Activated CD4-positive, CD25-positive, alpha-beta regulatory T cell treated with anti-CD3 and anti-CD28 coated beads, Interleukin-2, amount 50 U/mL, for 72 hours (primary cell): ENCODE data around the gene HS3ST1.
"Not testable (repeated sequence)": the region's sequence is repeated elsewhere in the genome, so short reads cannot be mapped to it uniquely, and the experiment has no call there.

Experiments
- DNase-seq: peaks from one replicate; pipeline ENCODE4 v3.0.0; 2021

HS3ST1 gene

DNA sequence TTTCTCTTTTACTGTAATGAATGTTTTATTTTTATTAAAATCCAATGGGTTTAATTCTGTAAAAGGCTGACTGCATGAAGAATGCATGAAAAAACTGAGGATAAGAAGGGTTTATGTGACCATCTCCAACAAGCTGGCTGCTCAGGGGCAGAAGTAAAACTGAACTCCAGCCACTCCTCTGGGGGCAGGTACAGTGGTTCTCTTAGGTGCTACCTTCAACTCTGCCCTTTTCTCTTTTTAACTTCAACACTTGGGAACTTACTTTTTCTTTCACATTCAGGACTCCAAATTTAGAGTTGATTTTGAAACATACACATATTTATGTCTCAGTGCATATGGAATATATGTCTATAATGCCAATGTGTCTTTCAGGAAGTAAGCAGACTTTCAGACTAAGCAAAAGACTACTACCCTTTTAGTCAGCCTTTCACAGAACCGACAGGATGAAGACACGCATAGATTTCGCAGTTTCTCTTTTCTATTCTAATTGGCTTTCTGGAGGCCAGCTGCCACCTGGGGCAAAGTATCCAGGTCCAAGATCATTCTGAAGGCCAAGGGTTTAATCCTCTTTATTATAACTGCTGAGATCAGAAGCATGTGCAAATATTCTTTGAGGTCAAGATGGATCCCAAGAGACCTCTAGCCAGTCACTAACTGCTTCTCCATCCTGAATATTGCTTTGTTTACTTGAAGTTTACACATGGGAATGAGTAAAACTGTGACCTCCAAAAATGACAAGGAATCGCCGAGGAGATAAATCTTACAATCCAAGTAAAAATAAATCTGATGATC lies 30.7 kb downstream of the HS3ST1 start:
- no peak for DNase-seq

DNA sequence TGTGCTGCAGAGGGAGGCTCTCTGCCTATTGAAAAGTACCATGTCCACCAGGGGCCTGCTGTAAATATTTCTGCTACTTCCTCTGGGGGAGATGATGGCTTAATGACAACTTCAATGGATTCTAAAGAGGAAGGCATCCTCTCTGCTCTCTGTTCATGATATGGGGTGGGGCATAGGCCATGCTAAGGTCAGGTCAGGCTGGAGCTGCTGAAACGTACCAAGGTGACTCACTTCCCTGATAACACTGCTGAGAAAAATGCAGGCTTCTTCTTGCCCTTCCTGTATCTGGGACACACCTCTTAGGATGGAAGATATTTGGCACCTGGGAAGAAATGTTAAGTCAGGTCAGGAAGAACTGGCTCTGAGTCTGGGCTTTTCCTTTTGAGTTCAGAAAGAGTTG lies 31.5 kb downstream of the HS3ST1 start:
- no peak for DNase-seq

DNA sequence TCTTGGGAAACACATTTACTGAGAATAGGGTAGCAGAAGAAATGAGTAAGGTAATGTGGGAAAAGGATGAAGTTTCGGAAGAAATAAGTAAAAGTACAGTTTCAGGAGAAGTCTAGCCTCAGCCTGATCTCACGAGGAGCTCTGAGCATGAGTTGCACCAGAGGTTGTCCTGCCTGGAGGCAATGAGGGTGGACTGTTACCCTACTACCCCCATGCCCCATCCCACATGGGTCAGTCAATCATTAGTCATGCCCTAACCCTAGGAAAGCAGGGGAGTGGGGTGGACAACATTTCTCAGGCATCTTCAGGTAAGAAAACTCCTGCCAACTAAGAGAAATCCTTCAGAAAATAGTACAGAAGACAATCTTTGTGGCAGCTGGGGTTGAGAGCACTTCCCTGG lies 35.1 kb downstream of the HS3ST1 start:
- DNase-seq, result no peak

DNA sequence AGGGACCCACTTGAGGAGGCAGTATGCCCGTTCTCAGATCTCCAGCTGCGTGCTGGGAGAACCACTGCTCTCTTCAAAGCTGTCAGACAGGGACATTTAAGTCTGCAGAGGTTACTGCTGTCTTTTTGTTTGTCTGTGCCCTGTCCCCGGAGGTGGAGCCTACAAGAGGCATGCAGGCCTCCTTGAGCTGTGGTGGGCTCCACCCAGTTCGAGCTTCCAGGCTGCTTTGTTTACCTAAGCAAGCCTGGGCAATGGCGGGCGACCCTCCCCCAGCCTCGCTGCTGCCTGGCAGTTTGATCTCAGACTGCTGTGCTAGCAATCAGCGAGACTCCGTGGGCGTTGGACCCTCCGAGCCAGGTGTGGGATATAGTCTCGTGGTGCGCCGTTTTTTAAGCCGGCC lies 44.6 kb downstream of the HS3ST1 start:
- DNase-seq, result not testable (repeated sequence)

DNA sequence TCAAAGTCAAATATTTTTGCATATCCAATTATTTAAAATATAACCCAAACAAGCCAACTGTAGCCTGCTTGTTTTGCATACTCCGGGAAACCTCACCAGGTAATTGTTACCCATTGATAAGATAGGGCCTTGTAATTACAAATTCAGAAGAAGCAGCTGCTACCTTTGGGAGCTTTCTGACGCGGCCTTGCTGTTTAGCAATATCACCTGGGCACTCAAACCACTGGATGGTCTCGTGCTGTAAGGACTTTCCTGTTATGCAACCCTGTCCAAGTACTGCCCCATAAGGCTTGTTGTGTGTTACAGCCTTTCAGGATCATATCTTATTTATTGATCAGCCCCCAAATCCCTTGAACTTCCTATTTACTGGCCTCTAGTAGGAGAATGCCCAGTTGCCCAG lies 52.1 kb downstream of the HS3ST1 start:
- no peak for DNase-seq

DNA sequence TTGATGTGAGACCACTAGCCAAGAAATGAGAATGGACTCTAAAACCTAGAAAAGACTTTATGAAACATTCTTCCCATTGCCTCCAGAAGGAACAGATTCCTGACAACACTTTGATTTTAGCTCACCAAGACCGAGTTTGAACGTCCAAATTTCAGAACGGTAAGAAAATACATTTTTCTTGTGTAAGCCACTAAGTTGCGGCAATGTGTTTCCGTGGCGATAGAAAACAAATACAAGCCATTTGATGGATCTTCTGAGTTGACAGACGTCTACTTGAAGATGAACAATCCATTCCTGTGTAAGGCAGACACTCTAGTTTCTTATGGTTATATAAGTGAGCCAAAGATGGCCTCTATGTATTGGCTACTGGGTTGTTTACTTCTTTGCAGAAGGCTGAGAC lies 52.5 kb downstream of the HS3ST1 start:
- no peak for DNase-seq

DNA sequence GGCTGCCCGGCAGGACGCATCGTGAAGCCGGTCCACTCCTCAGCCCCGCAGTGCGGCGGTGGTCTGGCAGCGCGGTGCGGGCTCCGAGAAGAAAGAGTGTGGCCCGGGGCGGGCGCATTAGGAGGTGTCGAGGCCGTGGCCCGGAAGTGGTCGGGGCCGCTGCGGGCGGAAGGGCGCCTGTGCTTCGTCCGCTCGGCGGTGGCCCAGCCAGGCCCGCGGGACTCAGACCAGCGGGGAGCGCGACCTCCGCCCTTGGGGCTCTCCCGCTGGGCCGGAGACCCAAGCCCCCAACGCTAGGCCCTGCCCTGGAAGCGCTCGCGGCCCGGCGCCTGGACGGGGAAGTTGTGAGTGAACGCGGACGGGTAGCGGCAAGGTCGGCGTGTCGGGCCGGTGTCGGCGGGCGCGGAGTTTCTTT lies 60.0 kb downstream of the HS3ST1 start:
- no peak for DNase-seq

DNA sequence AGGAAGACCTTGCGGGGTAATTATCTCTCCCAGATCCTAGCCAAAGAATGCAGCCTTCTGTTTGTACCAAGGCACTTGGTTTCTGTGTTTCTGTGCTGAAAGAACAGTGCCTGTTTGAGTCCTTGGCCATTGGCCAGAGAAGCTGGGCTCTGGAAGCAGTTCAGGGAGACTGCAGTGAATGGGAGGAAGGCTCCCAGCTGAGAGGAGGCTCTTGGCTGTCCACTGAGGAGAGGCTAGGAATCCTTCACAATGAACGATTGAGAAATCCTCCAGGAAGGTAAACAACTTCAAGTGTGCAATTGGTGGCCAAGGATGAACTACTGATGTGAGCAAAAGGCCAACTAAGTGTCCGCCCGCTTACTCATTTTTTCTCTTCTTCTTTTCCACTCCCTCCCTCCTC lies 61.3 kb downstream of the HS3ST1 start:
- no peak for DNase-seq

DNA sequence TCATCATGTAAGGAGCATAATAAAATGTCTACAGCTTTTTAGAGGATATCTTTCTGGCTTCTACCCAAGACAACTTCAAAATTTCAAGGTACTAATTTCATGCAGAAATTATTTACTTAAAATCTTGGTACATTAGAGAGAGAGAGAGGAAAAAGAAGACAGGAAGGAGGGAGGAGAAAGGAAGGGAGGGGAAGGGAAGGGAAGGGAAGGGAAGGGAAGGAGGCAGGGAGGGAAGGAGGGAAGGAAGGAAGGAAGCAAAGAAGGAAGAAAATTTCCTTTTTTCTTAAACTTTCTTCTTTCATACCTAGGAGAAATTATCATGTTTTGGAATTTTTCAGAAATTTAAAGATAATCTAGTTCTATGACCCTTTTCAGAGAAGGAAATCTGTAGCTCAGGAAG lies 61.8 kb downstream of the HS3ST1 start:
- DNase-seq, result no peak

DNA sequence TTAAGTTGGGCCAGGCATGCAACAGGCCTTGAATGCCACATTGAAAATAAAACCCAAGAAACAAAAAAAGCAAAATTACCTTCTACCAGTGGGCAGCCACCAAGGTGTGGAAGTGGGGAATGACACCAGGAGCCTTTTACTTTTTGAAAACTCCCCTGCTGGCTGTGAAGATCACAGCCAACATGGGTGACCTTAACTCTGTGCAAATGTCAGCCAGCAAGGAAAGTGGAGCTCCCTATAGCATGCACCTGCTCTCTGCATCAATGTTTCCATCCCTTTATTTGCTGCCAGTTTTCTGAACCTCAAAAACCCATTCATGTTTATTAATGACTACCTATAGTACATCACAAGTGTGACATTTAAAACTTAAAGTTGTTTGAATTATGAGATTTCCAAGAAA lies 63.7 kb downstream of the HS3ST1 start:
- no peak for DNase-seq

DNA sequence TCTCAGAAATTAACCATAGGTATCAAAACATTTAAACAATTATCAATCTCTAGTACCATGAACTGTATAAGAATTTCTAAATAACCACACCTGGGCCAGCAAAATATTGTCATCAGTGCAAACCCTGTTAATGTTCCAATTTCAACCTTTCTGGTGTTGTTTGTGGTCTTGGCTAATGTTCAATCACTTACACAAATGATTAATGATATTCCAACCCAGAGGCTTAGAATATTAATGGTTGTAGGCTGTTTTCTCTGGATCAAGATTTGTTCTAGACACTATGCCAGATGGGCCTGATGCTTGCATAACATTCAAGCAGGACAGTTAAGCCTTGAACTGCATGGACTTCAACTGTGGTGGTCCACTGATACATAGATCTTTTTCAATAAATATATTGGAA lies 69.1 kb downstream of the HS3ST1 start:
- DNase-seq, result no peak

DNA sequence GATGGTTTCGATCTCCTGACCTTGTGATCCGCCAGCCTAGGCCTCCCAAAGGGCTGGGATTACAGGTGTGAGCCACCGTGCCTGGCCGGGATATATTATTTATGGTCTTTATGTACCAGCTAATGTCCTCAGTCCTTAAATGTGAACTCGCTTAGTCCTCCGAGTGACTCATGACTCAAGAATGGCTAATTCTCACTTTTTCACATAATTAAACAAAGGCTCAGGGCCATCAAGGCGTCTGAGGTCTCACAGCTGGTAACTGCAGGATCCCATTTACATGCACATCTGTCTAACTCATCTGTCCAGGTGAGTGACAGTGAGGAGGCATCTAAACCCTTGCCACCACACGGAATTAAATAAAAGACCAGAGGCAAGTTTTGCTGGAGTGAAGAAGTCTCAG lies 73.5 kb downstream of the HS3ST1 start:
- no peak for DNase-seq

DNA sequence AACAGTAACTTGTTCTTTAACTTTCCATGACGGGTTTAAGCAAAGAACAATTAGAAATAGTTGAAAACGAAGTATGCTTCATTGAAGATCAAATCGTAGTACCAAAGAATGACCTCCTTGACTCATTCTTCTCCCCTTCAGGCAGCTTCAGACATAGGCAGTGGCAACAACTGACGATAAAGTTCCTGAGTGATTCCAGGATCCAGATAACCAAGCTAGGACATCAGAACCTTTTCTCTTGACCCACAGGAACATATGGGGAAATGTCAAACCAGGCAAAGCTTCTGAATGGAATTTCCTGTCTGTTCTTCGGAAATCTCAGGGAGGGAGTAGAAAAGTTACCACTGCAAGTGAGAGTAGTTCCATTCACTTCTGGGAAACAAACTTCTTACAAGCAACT lies 74.2 kb downstream of the HS3ST1 start:
- DNase-seq, result no peak

DNA sequence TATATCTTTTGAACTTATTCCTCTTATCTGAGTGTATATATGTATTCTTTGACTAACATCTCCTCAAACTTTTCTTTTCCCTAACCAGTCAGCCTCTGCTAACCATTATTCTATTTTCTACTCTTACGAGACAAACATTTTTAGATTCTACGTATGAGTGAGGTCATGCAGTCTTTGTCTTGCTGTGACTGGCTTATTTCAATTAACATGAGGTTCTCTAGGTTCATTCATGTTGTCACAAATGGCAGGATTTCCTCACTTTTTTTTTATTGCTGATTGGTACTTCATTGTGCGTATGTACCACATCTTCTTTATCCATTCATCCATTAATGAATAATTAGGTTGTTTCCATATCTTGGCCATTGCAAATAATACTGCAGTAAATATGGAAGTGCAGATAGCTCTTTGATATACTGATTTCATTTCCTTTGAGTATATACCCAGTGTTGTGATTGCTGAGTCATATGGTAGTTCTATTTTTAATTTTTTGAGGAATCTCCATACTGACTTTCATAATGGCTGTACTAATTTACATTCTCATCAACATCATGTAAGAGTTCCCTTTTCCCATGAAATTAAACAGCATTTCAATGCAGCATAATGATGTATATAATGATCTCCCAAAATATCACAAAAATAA lies 80.1 kb downstream of the HS3ST1 start:
- DNase-seq, result no peak

DNA sequence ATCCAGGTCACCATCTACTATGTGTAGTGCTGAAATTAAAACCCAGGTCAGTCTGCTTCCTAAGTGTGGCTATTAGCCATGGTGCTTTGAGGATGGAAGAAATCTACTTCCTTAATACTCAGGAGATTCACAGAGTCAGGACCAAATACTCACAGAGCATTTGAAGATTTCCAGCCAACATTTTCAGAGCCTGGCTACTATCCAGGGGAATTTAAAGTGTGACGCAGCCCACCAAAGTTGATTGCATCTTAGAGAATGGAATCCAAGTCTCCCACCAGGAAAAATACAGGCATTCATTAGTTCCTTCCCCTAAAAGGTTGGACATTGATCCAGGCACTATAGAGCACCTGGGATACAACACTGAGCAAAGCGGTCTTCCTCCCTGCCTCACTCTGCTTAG lies 83.8 kb downstream of the HS3ST1 start:
- DNase-seq, result no peak

DNA sequence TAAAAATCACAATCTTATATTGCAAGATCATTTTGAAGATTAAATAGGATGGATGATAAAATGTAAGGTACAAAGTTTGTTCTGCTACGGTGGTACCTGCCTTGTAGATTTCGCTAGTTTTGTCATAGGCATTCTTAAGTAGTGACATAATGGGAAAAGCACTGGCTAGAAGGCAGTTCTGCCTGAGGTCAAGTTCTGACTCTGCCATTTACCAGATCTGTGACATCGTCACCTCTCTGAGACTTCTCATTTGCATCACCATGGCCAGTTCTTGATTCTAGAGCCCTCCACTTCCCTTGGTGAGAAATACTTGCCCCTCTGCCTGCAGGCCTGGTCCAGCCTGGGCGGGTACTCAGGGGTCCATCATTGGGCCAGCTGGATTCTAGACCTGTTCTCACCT lies 85.2 kb downstream of the HS3ST1 start:
- DNase-seq, result no peak
